Measurements from ENCODE around the gene EPHB2. TPM values are rescaled to one million over a fixed set of nuclear protein-coding genes. Genes with fewer than 3 reads are reported as not detected.

The EPHB2 gene
- total RNA-seq, 2 donors from 2014 or later: 34.0 to 50.7 TPM

- H3K27ac Mint-ChIP-seq: no peak overlapping the region
- Histone ChIP-seq H3K36me3 (ENCODE audit: control insufficient read depth, insufficient read depth, low read length) (no peaks in the 10 kb centered on the region), H3K9ac (ENCODE audit: extremely low read depth, low read length, poor library complexity, severe bottlenecking) (no peak overlapping the region), H3K4me1 (ENCODE audit: control insufficient read depth, insufficient read depth, low read length) (peaks cover 14% of the 10 kb centered on the region), H3K27me3 (ENCODE audit: control insufficient read depth, insufficient read depth, low read length, poor library complexity, severe bottlenecking) (no peaks in the 10 kb centered on the region), H3K9me3 (ENCODE audit: control insufficient read depth, low read length) (no peaks in the 10 kb centered on the region), H3K4me3 (ENCODE audit: low read length) (no peak overlapping the region), H3K27ac (ENCODE audit: low read depth, low read length) (no peak overlapping the region)
- no peaks in the 10 kb centered on the region for H3K27me3 Mint-ChIP-seq (ENCODE audit: insufficient read depth)
- peak; percentile 67 for DNase-seq
- TF ChIP-seq CTCF (conservative IDR thresholded peaks at IDR 0.05): no peak
- peaks cover 34% of the 10 kb centered on the region for H3K4me1 Mint-ChIP-seq
- no peaks in the 10 kb centered on the region for H3K9me3 Mint-ChIP-seq
- no peaks in the 10 kb centered on the region for H3K36me3 Mint-ChIP-seq (ENCODE audit: low read depth)
- no peak overlapping the region for H3K4me3 Mint-ChIP-seq
- WGBS, 2 experiments (ENCODE audit: insufficient coverage in 1 of 2, insufficient read length in 1 of 2): 85 to 88% methylated on average over 4 to 13 of the region's 13 CpGs
These were observed 79.8 kb downstream of the EPHB2 start for GRCh38 chr1:22790232-22791008.

- H3K27ac Mint-ChIP-seq: no peak overlapping the region
- H3K36me3 Mint-ChIP-seq (ENCODE audit: low read depth): no peaks in the 10 kb centered on the region
- no peak overlapping the region for H3K4me3 Mint-ChIP-seq
- Histone ChIP-seq H3K9ac (ENCODE audit: extremely low read depth, low read length, poor library complexity, severe bottlenecking) (no peak overlapping the region), H3K4me1 (ENCODE audit: control insufficient read depth, insufficient read depth, low read length) (peaks cover 17% of the 10 kb centered on the region), H3K27ac (ENCODE audit: low read depth, low read length) (no peak overlapping the region), H3K36me3 (ENCODE audit: control insufficient read depth, insufficient read depth, low read length) (no peaks in the 10 kb centered on the region), H3K27me3 (ENCODE audit: control insufficient read depth, insufficient read depth, low read length, poor library complexity, severe bottlenecking) (no peaks in the 10 kb centered on the region), H3K4me3 (ENCODE audit: low read length) (no peak overlapping the region), H3K9me3 (ENCODE audit: control insufficient read depth, low read length) (no peaks in the 10 kb centered on the region)
- no peak for DNase-seq
- peaks cover 41% of the 10 kb centered on the region for H3K4me1 Mint-ChIP-seq
- H3K9me3 Mint-ChIP-seq: no peaks in the 10 kb centered on the region
- no peaks in the 10 kb centered on the region for H3K27me3 Mint-ChIP-seq (ENCODE audit: insufficient read depth)
- no peak for TF ChIP-seq CTCF (conservative IDR thresholded peaks at IDR 0.05)
- WGBS, 2 experiments (ENCODE audit: insufficient coverage in 1 of 2, insufficient read length in 1 of 2): 86 to 100% methylated on average over 1 to 6 of the region's 6 CpGs
These were observed 81.2 kb downstream of the EPHB2 start for GRCh38 chr1:22791831-22792347.

- 71 to 100% methylated on average over 4 to 6 of the region's 6 CpGs for WGBS, 2 experiments (ENCODE audit: insufficient coverage in 1 of 2, insufficient read length in 1 of 2)
- Histone ChIP-seq H3K4me3 (ENCODE audit: low read length) (no peak overlapping the region), H3K36me3 (ENCODE audit: control insufficient read depth, insufficient read depth, low read length) (no peaks in the 10 kb centered on the region), H3K27me3 (ENCODE audit: control insufficient read depth, insufficient read depth, low read length, poor library complexity, severe bottlenecking) (no peaks in the 10 kb centered on the region), H3K9me3 (ENCODE audit: control insufficient read depth, low read length) (no peaks in the 10 kb centered on the region), H3K27ac (ENCODE audit: low read depth, low read length) (no peak overlapping the region), H3K9ac (ENCODE audit: extremely low read depth, low read length, poor library complexity, severe bottlenecking) (no peak overlapping the region), H3K4me1 (ENCODE audit: control insufficient read depth, insufficient read depth, low read length) (peaks cover 17% of the 10 kb centered on the region)
- H3K4me3 Mint-ChIP-seq: no peak overlapping the region
- TF ChIP-seq CTCF (conservative IDR thresholded peaks at IDR 0.05): no peak
- no peaks in the 10 kb centered on the region for H3K27me3 Mint-ChIP-seq (ENCODE audit: insufficient read depth)
- H3K27ac Mint-ChIP-seq: no peak overlapping the region
- peaks cover 45% of the 10 kb centered on the region for H3K4me1 Mint-ChIP-seq
- no peaks in the 10 kb centered on the region for H3K36me3 Mint-ChIP-seq (ENCODE audit: low read depth)
- no peaks in the 10 kb centered on the region for H3K9me3 Mint-ChIP-seq
- peak; percentile 82 for DNase-seq
These were observed 81.9 kb downstream of the EPHB2 start for GRCh38 chr1:22792396-22793160.
